Measurements from ENCODE around the gene RANBP17. TPM values are rescaled to one million over a fixed set of nuclear protein-coding genes. Genes with fewer than 3 reads are reported as not detected.
"Not testable (repeated sequence)": the region's sequence is repeated elsewhere in the genome, so short reads cannot be mapped to it uniquely, and the experiment has no call there.

RANBP17 gene
- total RNA-seq, 4 donors from 2014 or later, result 10.2 to 13.8 (median 10.9) TPM

DNA sequence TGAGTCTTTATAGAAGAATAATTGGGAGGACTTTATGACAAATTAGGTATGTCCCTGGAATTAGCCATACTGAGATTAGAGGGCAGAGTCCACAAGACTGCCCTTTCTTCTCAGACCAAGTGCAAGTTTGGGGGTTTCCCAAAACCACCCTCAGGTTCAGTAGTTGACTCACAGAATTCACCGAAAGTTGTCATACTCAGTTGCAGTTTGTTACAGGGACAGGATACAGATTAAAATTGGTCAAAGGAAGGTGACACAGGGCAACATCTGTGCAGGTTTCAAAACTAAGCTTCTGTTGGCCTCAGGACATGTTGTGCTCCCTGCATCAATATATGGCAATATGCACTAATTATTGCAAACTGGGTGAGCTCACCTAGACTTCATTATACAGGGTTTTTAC is 3.8 kb downstream of the RANBP17 start:
- in situ Hi-C loops (cut with MboI; ENCODE audit: low pct_ligation_motif_present in 1 of 4, low pct_unique_long_range_greater_than_20kb in 1 of 4, low sequenced_read_pairs in 3 of 4), result no loop called here
- DNase-seq, result no peak
- WGBS, 2 donors (ENCODE audit: low coverage in 1 of 2), result 78 to 83% methylated on average over 1 of the region's 1 CpG

GRCh38 chr5:170867825-170868224 is 6.0 kb downstream of the RANBP17 start:
- Histone ChIP-seq H3K9me3 (peaks cover 0 to 11% of the 10 kb centered on the region in 2 donors), H3K4me3 (no peak overlapping the region), H3K36me3 (no peaks in the 10 kb centered on the region), H3K27me3 (no peaks in the 10 kb centered on the region), H3K27ac (no peak overlapping the region), H3K4me1 (peaks cover 0 to 6% (median 3%) of the 10 kb centered on the region in 4 donors)
- intact Hi-C loops (cut with DNase I; ENCODE audit: low total_unique reads), result no loop called here
- DNase-seq, result no peak
- no peak for TF ChIP-seq POLR2AphosphoS5 (IDR thresholded peaks at IDR 0.05)
- no peak for TF ChIP-seq EP300 (IDR thresholded peaks at IDR 0.05; ENCODE audit: low read depth)
- no peak for TF ChIP-seq POLR2A (IDR thresholded peaks at IDR 0.05)
- TF ChIP-seq, protein P1, sequence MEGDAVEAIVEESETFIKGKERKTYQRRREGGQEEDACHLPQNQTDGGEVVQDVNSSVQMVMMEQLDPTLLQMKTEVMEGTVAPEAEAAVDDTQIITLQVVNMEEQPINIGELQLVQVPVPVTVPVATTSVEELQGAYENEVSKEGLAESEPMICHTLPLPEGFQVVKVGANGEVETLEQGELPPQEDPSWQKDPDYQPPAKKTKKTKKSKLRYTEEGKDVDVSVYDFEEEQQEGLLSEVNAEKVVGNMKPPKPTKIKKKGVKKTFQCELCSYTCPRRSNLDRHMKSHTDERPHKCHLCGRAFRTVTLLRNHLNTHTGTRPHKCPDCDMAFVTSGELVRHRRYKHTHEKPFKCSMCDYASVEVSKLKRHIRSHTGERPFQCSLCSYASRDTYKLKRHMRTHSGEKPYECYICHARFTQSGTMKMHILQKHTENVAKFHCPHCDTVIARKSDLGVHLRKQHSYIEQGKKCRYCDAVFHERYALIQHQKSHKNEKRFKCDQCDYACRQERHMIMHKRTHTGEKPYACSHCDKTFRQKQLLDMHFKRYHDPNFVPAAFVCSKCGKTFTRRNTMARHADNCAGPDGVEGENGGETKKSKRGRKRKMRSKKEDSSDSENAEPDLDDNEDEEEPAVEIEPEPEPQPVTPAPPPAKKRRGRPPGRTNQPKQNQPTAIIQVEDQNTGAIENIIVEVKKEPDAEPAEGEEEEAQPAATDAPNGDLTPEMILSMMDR (IDR thresholded peaks at IDR 0.05), result no peak
- 60 to 64% methylated on average over 1 of the region's 1 CpG for WGBS, 2 donors (ENCODE audit: low coverage in 1 of 2)
- in situ Hi-C loops (cut with MboI; ENCODE audit: low pct_ligation_motif_present in 1 of 4, low pct_unique_long_range_greater_than_20kb in 1 of 4, low sequenced_read_pairs in 3 of 4), result no loop called here

More for the DNA sequence above, 3.8 kb downstream of the RANBP17 start:
- H3K4me1 ChIP-seq, result peaks cover 0 to 8% (median 6%) of the 10 kb centered on the region in 4 donors
- H3K27ac ChIP-seq, result no peak overlapping the region
- no peak overlapping the region for H3K4me3 ChIP-seq
- intact Hi-C loops (cut with DNase I; ENCODE audit: low total_unique reads), result no loop called here
- no peaks in the 10 kb centered on the region for H3K36me3 ChIP-seq
- peaks cover 5% of the 10 kb centered on the region for H3K27me3 ChIP-seq
- peaks cover 9 to 10% of the 10 kb centered on the region in 2 donors for H3K9me3 ChIP-seq
- TF ChIP-seq POLR2AphosphoS5 (IDR thresholded peaks at IDR 0.05) (no peak), EP300 (IDR thresholded peaks at IDR 0.05; ENCODE audit: low read depth) (no peak), POLR2A (IDR thresholded peaks at IDR 0.05) (no peak)
- TF ChIP-seq, protein P1 (IDR thresholded peaks at IDR 0.05), result no peak

DNA sequence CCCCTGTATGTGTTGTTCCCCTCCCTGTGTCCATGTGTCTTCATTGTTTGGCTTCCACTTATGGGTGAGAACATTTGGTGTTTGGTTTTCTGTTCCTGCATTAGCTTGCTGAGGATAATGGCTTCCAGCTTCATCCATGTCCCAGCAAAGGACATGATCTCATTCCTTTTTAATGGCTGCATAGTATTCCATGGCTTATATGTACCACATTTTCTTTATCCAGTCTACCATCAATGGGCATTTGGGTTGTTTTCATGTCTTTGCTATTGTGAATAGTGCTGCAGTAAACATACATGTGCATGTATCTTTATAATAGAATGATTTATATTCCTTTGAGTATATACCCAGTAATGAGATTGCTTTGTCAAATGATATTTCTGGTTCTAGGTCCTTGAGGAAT is 8.6 kb downstream of the RANBP17 start:
- H3K4me3 ChIP-seq; DNase-seq; H3K36me3 ChIP-seq; H3K4me1 ChIP-seq; H3K27ac ChIP-seq; H3K27me3 ChIP-seq; intact Hi-C loops (cut with DNase I; ENCODE audit: low total_unique reads); in situ Hi-C loops (cut with MboI; ENCODE audit: low pct_ligation_motif_present in 1 of 4, low pct_unique_long_range_greater_than_20kb in 1 of 4, low sequenced_read_pairs in 3 of 4): not testable (repeated sequence)
- peaks cover 0 to 11% of the 10 kb centered on the region in 2 donors for H3K9me3 ChIP-seq

GRCh38 chr5:170874017-170874416 is 12.2 kb downstream of the RANBP17 start:
- in situ Hi-C loops (cut with MboI; ENCODE audit: low pct_ligation_motif_present in 1 of 4, low pct_unique_long_range_greater_than_20kb in 1 of 4, low sequenced_read_pairs in 3 of 4), result no loop called here

More at GRCh38 chr5:170874017-170874416, 12.2 kb downstream of the RANBP17 start:
- intact Hi-C loops (cut with DNase I; ENCODE audit: low total_unique reads), result no loop called here
- no peak for DNase-seq
- TF ChIP-seq POLR2A (IDR thresholded peaks at IDR 0.05) (no peak), EP300 (IDR thresholded peaks at IDR 0.05; ENCODE audit: low read depth) (no peak), POLR2AphosphoS5 (IDR thresholded peaks at IDR 0.05) (no peak)
- TF ChIP-seq, protein P1 (IDR thresholded peaks at IDR 0.05), result no peak
- Histone ChIP-seq H3K27ac (no peak overlapping the region), H3K4me1 (no peaks in the 10 kb centered on the region), H3K9me3 (peaks cover 0 to 11% of the 10 kb centered on the region in 2 donors), H3K4me3 (no peak overlapping the region), H3K27me3 (no peaks in the 10 kb centered on the region), H3K36me3 (no peaks in the 10 kb centered on the region)
- WGBS, 2 donors (ENCODE audit: low coverage in 1 of 2), result 74 to 94% methylated on average over 2 of the region's 2 CpGs
